ENCODE results near the gene ZNF48. TPM values are rescaled to one million over a fixed set of nuclear protein-coding genes. Genes with fewer than 3 reads are reported as not detected.

The ZNF48 gene
- total RNA-seq, 2 experiments from 2014 or later: 16.9 to 18.2 TPM

- CTCF ChIA-PET: interaction anchor here (0.8 to 1.7 kb wide), 5 partner anchors 8 to 259 kb away, joined by 3 to 5 read pairs (median 3); partner anchors contain the start of genes GDPD3, SEPTIN1 and ZNF771
- POLR2A ChIA-PET: interaction anchor here (1.7 kb wide), 1 partner anchor 11 kb away, joined by 11 read pairs; the partner anchor contains the start of gene SEPTIN1
Measured at GRCh38 chr16:30372038-30372712, 23.0 kb upstream of the ZNF48 start.

GRCh38 chr16:30372725-30373124, 22.5 kb upstream of the ZNF48 start:
- POLR2A ChIA-PET: no interaction called here
- CTCF ChIA-PET: interaction anchor here (0.5 kb wide), 1 partner anchor 196 kb away, joined by 3 read pairs; no protein-coding TSS in a partner anchor

- CTCF ChIA-PET: no interaction called here
- POLR2A ChIA-PET: no interaction called here
Measured at GRCh38 chr16:30374538-30374937, 20.7 kb upstream of the ZNF48 start, which contains the start of gene MYL11. TSS of gene MYL11 (plus strand) at chr16:30374802. CDS start at chr16:30374858, 56 bp downstream.

GRCh38 chr16:30375864-30376263, 19.4 kb upstream of the ZNF48 start:
- CTCF ChIA-PET: interaction anchor here (0.5 kb wide), 1 partner anchor 193 kb away, joined by 3 read pairs; no protein-coding TSS in a partner anchor
- POLR2A ChIA-PET: no interaction called here

- POLR2A ChIA-PET: interaction anchor here (0.8 to 1.6 kb wide), 2 partner anchors 12 to 31 kb away, joined by 3 to 4 read pairs; partner anchors contain the start of gene ZNF771
- CTCF ChIA-PET: interaction anchor here (0.5 to 1.3 kb wide), 2 partner anchors 33 to 192 kb away, joined by 3 read pairs; no protein-coding TSS in a partner anchor
Measured at GRCh38 chr16:30376461-30376902, 18.7 kb upstream of the ZNF48 start.

DNA sequence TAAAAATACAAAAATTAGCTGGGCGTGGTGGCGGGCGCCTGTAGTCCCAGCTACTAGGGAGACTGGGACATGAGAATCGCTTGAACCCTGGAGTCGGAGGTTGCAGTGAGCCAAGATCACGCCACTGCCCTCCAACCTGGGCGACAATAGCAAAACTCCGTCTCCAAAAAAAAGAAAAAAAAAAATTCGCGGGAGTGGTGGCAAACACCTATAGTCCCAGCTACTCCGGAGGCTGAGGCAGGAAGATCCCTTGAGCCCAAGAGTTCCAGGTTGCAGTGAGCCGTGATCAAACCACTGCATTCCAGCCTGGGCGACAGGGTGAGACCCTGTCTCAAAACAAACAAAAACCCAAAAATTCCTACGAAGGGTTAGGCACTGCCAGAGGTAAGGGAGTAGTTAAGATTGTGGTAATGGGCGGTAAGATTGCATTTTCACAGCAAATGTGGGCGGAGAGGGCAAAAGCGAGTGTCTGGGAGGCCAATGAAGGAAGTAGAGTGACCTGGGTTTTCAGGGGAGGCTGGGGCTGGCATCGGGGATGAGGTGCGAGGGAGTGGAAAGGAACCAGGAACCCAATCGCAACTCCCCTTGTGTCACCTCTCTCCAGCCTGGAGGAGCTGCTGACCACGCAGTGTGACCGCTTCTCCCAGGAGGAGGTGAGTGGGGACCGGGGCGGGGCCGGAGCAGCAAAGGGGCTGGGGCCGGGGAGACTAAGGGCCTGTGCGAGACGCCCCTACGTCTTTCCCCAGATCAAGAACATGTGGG, 18.0 kb upstream of the ZNF48 start:
- CTCF ChIA-PET: interaction anchor here (0.8 to 1.5 kb wide), 4 partner anchors 19 to 194 kb away, joined by 3 to 8 read pairs (median 3); partner anchors contain the start of genes ZNF48 and ZNF688
- POLR2A ChIA-PET: interaction anchor here (0.8 to 1.6 kb wide), 3 partner anchors 13 to 192 kb away, joined by 3 to 4 read pairs (median 3); partner anchors contain the start of gene ZNF771

DNA sequence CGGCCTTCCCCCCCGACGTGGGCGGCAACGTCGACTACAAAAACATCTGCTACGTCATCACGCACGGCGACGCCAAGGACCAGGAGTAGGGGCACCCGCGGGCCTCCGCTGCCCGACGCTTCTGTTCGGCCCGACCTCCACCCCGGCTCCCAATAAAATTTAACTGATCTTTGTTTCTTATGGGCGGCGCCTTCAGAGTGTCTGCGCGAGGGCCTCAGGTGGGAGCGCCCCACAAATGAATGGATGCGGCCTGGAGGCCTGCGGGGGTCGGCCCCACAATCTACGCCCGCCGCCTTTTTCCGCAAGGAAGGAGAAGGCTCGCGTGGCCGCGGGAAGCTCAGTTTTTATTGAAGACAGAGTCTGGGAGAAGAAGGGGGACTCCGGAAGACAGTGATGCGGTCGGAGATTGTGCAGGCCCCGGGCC, 17.4 kb upstream of the ZNF48 start:
- CTCF ChIA-PET: interaction anchor here (0.8 to 1.5 kb wide), 4 partner anchors 18 to 194 kb away, joined by 3 to 8 read pairs (median 3); partner anchors contain the start of genes ZNF48 and ZNF688
- POLR2A ChIA-PET: interaction anchor here (0.8 to 1.6 kb wide), 4 partner anchors 14 to 193 kb away, joined by 3 to 4 read pairs (median 3); partner anchors contain the start of gene ZNF771

- ChIA-PET POLR2A (interaction anchor here (0.6 to 0.9 kb wide), 3 partner anchors 28 to 195 kb away, joined by 3 to 7 read pairs (median 3); partner anchors contain the start of gene ZNF771), CTCF (interaction anchor here (0.8 to 1.5 kb wide), 3 partner anchors 17 to 193 kb away, joined by 3 to 8 read pairs (median 3); partner anchors contain the start of genes ZNF48 and ZNF688)
Measured at GRCh38 chr16:30378236-30379157, 16.7 kb upstream of the ZNF48 start.

- CTCF ChIA-PET: interaction anchor here (1.5 to 2.7 kb wide), 3 partner anchors 8 to 16 kb away, joined by 4 to 11 read pairs (median 9); partner anchors contain the start of gene ZNF48
- POLR2A ChIA-PET: interaction anchor here (0.6 kb wide), 1 partner anchor 196 kb away, joined by 7 read pairs; no protein-coding TSS in a partner anchor
Measured at GRCh38 chr16:30379158-30379783, 15.9 kb upstream of the ZNF48 start.

DNA sequence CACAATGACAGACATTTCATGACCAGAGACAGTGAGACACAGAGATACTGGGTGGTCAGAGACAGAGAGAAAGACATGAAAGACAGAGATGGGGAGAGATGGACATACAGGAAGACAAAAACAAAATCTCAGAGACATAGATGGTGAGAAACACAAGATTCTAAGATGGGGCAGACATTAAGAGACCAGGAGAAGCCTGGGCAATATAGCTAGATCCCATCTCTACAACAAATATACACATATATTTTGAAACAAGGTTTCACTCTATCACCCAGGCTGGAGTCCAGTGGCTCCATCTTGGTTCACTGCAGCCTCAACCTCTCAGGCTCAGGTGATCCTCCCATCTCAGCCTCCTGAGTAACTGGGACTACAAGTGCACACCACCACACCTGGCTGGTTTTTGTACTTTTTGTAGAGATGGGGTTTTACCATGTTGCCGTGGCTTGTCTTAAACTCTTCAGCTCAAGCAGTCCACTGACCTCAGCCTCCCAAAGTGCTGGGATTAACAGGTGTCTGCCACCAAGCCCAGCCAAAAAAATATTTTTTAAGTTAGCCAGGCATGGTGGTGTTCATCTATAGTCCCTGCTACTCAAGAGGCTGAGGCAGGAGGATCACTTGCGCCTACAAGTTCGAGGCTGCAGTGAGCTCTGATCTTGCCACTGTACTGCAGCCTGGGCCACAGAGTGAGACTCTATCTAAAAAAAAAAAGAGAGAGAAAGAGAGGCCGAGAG, 15.0 kb upstream of the ZNF48 start:
- ChIA-PET POLR2A (no interaction called here), CTCF (interaction anchor here (1.5 to 2.7 kb wide), 3 partner anchors 9 to 15 kb away, joined by 4 to 11 read pairs (median 9); partner anchors contain the start of gene ZNF48)

DNA sequence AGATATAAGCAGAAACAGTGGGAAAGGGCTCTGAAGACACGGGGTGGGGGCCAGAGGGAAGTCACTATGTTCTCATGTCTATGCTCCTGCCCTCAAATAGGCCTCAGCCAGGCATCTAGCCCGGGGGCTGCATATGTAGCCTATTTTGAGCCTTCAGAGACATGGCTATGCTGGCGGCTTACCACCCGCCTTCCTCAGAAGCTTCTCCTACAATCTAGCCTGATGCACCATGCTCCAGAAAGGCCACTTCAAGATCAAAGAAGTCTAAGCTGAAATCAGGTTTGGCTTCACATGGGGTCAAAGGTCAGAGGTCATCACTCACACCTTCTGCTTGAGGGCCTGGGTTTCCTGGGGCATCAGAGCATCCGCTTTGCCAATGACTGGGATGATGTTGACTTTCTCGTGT, 14.4 kb upstream of the ZNF48 start:
- POLR2A ChIA-PET: interaction anchor here (0.5 kb wide), 1 partner anchor 34 kb away, joined by 9 read pairs; no protein-coding TSS in a partner anchor
- CTCF ChIA-PET: interaction anchor here (1.5 to 2.7 kb wide), 3 partner anchors 9 to 14 kb away, joined by 4 to 11 read pairs (median 9); partner anchors contain the start of gene ZNF48

- POLR2A ChIA-PET: interaction anchor here (0.5 to 1.7 kb wide), 3 partner anchors 34 to 209 kb away, joined by 5 to 9 read pairs (median 6); no protein-coding TSS in a partner anchor
- CTCF ChIA-PET: interaction anchor here (1.0 to 2.7 kb wide), 5 partner anchors 12 to 28 kb away, joined by 3 to 11 read pairs (median 7); partner anchors contain the start of genes ZNF48 and ZNF771
Measured at GRCh38 chr16:30381291-30382041, 13.8 kb upstream of the ZNF48 start.

DNA sequence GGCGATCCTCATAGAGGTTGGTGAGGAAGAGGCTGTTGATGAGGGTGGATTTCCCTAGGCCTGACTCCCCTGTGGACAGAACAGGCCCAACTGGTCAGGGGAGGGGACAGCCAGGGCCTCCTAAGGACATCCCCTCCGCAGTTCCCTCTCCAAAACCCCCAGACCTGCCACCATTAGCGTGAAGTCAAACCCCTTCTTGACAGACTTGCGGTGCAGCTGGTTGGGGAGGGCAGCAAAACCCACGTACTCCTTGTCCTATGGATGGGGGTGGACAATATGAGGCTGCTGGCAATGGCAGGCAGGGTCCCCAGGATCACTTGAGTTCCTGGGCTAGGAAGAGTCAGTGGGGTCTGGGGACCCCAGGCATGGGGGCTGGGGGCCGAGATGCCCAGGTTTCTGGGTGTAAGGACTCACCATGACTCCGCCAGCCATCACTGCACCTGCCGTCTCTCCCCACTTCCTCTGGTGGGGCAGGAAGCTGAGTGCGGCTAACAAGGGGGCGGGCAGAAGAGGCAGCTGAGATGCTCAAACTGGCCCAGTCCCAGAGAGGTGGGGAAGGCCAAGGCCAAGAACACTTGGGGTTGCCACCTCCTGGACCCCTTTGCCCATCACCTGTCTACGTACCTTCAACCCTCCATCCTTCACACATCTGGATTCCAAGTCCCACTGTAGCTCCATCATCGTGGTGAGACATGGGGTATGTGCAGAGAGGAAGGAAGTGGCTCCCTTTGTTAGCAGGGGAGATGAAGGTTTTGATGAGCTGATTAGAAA, 12.9 kb upstream of the ZNF48 start, which contains the start of gene SEPTIN1:
Gene SEPTIN1 (minus strand): TSS at position 451 of the 771 bp plus-strand sequence. CDS start 19 bp downstream, at position 432.
- ChIA-PET POLR2A (interaction anchor here (0.6 to 2.0 kb wide), 12 partner anchors 11 to 250 kb away, joined by 3 to 11 read pairs (median 5); partner anchors contain the start of genes CD2BP2, TBC1D10B, ZNF48 and ZNF771), CTCF (interaction anchor here (0.7 to 2.7 kb wide), 7 partner anchors 10 to 27 kb away, joined by 3 to 7 read pairs (median 4); partner anchors contain the start of genes TBC1D10B and ZNF771)

GRCh38 chr16:30383521-30383920, 11.7 kb upstream of the ZNF48 start:
- ChIA-PET POLR2A (interaction anchor here (0.9 to 2.0 kb wide), 7 partner anchors 10 to 29 kb away, joined by 3 to 11 read pairs (median 5); partner anchors contain the start of genes CD2BP2, TBC1D10B and ZNF48), CTCF (interaction anchor here (0.6 to 2.7 kb wide), 5 partner anchors 12 to 215 kb away, joined by 3 to 7 read pairs (median 3); partner anchors contain the start of gene TBC1D10B)

Measured in activated CD8-positive, alpha-beta memory T cell treated with anti-CD3 and anti-CD28 coated beads for 36 hours (primary cell).